ENCODE results near the gene NOP9. TPM values are rescaled to one million over a fixed set of nuclear protein-coding genes. Genes with fewer than 3 reads are reported as not detected.

NOP9 gene
- total RNA-seq, 1 donor from 2014 or later: 14.8 TPM

DNA sequence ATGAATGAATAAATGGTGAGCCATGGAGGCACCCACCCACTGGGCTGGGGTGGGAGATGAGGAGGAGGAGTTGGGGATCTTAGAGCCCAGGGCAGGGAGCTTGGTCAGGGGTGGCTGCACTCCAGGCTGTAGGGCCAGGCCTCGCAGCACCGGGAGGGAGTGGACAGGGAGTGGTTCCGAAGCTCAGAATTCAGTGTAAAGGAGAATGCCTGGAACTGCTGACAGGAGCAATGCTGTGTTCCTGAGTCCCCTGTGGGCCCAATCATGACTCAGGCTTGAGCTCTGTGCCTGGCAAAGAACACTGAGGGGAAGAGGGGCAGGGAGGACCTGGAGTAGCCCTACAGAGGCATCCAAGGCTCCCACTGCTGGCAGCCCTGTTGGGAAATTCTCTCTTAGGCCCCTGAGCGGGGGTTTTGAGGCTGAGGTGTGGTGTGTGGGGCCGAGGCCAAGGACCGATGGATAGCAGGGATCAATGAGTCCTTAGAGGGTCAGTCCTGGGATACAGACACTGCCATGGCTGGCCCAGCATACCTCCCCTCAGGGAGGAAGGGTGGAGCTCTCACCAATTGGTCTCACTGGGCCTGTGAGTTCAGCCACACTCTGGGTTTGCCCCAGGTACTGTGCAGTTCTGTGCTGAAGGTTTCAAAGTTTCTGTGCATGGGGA is 18.7 kb upstream of the NOP9 start:
- no peak for DNase-seq

- DNase-seq: no peak
Measured at GRCh38 chr14:24281636-24282035, 18.0 kb upstream of the NOP9 start.

- DNase-seq: no peak
Measured at GRCh38 chr14:24282736-24283135, 16.9 kb upstream of the NOP9 start.

DNA sequence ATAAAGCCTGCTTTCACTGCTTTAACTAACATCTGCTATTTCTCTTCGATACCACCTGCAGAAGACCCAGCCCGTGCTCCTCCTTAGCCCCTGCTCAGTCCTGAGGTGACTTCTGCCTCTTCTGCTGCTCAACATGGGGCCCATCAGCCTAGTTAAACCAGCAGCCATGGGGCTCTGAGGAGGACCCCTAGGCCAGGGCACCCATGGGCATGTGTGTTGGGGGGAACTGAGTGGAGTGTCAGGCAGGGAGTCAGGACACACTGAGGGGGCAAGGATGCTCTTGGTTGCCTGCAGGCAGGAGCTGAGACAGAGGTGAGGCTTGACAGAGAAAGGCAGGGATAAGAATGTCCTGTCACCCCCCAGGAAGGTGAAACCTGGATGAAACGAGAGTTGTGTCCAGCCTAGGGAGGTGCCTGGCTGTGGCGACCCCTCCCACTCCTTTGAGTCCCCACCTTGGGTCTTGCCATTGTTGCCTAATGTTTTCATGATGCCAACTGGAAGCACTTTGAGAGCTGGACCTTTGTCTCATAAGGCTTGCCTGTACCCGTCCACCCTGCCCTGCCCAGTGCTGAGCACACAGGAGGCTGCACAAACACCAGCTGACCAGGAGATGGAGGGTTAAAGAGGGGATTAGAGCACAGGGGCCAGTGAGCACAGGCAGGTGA is 15.7 kb upstream of the NOP9 start:
- DNase-seq: no peak

GRCh38 chr14:24284501-24285035 is 15.1 kb upstream of the NOP9 start:
- DNase-seq: no peak

- DNase-seq: no peak
Measured at GRCh38 chr14:24285351-24285750, 14.3 kb upstream of the NOP9 start.

GRCh38 chr14:24286996-24287395 is 12.7 kb upstream of the NOP9 start:
- no peak for DNase-seq

GRCh38 chr14:24289649-24290280 is 9.9 kb upstream of the NOP9 start:
- DNase-seq: no peak

- no peak for DNase-seq
Measured at GRCh38 chr14:24290746-24291145, 8.9 kb upstream of the NOP9 start.

DNA sequence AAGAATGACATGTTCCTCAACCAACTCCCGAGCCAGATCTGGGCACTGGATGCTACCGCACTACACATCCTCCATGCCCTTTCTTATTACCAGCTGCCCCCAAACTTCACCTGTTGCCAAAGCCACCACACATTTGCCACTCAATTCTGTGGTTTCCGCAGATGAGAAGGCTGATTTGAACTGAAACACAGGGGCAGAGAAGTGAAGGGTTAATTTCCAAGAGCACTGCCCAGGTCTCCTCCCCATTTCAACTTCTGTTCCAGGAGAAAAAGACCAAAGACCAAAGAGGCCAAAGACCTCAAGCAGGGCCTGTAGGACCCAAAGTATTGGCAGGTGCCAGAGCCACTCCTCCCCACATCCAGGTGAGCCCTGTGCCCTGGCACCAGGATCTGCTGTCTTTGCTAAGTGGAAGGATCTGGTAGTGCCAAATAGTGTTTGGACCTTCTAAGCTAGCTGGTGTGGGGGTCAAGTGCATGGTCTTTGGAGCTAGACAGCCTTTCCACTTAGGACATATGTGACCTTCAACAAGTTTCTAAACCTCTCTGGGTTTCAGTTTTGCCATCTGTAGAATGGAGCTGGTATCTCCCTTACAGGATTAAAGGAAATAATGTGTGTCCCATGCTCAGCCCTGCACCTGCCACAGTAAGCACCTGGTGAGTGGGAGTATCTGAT is 8.1 kb upstream of the NOP9 start:
- no peak for DNase-seq

DNA sequence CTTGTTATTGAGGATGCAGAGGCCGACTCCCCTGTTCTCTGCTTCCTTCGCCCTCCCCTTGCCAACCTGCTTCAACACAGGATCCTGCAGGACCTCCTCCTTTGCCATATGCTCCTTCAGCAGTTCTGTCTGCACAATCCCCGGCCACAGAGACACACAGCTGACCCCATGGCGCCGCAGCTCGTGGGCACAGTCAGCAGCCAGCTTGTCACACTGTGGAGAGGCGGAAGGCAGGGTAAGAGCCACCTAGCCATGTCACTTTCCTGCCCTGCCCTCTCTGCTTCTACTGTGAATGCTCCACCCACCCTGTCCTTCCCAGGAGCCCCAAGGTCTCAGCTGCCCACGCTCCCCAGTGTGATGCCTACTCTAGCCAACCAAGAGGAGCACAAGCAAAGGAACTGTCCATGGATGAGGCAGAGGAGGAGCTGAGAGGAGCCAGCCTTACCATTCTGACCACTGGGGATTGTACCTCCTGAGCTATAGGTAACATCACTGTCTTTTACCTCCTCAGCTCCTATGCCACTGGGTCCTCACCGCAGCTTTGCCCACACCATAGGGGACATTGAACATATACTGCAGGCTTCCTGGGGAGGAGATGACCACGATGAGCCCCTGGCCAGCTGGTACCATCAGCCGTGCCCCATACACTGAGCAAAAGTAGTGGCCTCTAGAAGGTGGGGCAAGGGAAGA is 7.4 kb upstream of the NOP9 start:
- no peak for DNase-seq

GRCh38 chr14:24293525-24293924 is 6.1 kb upstream of the NOP9 start:
- no peak for DNase-seq

- DNase-seq: peak; percentile 60
Measured at GRCh38 chr14:24296341-24297157, 3.1 kb upstream of the NOP9 start.

DNA sequence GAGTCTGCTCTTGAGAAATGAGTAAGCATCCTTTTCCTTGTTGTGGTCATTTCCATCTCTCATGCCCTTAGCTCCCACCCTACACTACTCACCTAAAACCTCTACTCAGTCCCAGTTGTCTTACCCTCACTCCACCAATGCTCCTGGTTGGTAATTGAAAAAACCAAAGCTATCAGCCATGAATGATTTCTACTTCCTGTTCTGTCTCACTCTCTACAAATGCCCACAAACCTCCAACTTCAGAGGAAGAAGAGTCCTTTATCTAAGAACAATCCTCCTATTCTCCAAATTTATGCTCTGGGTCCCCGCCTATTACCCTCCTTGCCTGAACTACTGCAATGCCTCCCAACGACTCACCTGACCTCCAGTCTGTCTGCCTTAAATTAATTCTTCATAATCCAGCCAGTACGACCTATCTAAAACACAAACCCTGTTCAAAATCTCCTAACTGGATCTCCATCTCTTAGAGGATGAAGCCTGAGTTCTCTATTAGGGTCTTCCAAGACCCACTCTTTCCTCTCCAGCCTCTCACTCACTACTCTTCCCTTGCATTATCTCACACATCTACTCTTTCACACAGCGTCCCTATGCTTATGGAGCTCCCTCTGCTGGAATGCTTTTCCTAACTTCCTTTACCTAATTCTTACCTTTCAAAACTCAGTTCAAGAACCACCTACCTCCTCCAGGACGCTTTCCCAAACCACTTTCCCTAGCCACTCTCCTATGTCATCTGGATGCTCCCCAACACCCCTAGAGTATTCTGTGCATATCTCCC is 2.3 kb upstream of the NOP9 start:
- no peak for DNase-seq

DNA sequence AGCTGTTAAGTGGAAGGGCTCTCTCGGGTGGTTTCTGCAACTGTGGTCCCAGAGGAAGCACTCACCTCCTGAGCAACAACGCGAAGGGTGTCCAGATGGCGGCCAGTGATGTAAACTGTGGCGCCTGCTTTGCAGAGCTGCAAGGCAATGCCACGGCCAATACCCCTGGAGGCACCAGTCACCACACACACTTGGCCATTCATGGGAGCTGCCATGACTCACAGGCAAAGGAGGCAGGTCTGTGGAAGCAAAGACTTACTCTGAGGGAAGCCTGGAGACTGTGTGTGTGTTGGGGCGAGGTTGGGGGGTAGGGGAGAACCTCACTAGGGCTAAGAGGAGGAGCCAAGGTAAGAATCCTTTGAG is 777 bp upstream of the NOP9 start:
- no peak for DNase-seq

- DNase-seq: no peak
Measured at GRCh38 chr14:24300326-24300980, 803 bp downstream of the NOP9 start.

DNA sequence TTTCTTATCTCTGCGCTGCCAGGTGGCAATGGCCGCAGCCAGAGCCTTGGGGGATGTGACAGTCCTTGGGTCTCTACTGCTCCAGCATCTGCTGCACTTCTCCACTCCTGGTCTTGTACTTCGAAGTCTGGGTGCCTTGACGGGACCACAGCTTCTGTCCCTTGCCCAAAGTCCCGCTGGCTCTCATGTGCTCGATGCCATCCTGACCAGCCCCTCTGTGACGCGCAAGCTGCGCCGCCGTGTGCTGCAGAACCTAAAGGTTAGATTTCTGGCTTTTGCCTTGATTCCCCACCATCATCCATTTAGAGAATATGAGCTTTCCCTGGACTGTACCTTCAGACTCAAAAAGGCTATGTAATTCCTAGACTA is 4.4 kb downstream of the NOP9 start:
- no peak for DNase-seq

- DNase-seq: no peak
Measured at GRCh38 chr14:24307156-24307574, 7.5 kb downstream of the NOP9 start.

GRCh38 chr14:24307575-24308341 is 8.1 kb downstream of the NOP9 start, which contains the start of gene CIDEB:
CIDEB (minus strand) TSS chr14:24307977; CDS start chr14:24307858, 119 bp downstream.
- DNase-seq: no peak

Measured in skin of body (tissue), 2 donors.